ENCODE results near the gene ABLIM3. TPM values are rescaled to one million over a fixed set of nuclear protein-coding genes. Genes with fewer than 3 reads are reported as not detected.

Gene ABLIM3
- total and polyA plus RNA-seq, 9 of the 15 experiments (the other 6 are each of a cell fraction or from before 2014, with no cell fraction given), result 0.03 to 0.38 (median 0.11) TPM

DNA sequence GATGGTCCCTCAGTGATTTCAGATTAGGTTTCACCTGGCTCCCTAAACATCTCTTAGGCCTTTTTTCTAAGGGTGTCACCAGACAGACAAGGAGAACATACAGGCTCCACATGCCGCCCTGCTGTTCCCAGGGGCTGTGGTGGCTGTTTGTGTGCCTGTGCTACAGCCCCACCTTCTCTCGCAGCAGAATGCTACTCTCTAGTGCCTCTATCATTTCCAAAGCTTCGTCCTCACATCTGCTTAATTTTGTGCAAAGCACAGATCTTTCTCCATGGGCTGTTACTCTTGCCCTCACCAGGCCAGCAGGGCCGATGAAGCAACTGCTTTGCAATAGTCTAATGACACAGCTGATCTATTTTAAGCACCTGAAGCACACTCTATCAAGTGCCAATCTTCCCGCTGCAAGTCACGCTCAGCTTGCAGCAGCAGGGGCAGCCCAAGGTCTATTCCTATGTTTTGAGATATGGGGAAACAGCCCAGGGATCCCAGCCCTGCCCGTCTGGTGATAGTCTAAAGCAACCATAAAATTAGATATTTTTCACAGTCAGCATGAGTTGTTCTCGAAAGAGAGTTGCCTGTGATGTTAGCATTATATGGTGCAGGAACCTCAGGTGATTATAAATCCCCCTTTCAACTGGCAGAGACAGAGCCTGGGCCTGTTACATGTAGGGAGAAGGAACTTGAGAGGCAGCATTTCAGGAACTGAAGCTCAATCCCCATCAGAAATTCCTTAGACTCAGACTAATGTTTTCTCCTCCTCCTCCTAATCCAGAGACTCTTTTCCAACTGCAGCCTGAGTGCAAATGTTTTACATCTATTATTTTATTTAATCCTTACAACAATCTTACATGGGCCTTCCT is 12.7 kb downstream of the ABLIM3 start (continued):
- TF ChIP-seq, protein P1, sequence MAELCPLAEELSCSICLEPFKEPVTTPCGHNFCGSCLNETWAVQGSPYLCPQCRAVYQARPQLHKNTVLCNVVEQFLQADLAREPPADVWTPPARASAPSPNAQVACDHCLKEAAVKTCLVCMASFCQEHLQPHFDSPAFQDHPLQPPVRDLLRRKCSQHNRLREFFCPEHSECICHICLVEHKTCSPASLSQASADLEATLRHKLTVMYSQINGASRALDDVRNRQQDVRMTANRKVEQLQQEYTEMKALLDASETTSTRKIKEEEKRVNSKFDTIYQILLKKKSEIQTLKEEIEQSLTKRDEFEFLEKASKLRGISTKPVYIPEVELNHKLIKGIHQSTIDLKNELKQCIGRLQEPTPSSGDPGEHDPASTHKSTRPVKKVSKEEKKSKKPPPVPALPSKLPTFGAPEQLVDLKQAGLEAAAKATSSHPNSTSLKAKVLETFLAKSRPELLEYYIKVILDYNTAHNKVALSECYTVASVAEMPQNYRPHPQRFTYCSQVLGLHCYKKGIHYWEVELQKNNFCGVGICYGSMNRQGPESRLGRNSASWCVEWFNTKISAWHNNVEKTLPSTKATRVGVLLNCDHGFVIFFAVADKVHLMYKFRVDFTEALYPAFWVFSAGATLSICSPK (IDR thresholded peaks at IDR 0.05; ENCODE audit: borderline replicate concordance), result no peak
- no peak for TF ChIP-seq ZNF699 (CRISPR knock-in tag; IDR thresholded peaks at IDR 0.05; ENCODE audit: insufficient replicate concordance)
- no peak for TF ChIP-seq NUFIP1 (IDR thresholded peaks at IDR 0.05; ENCODE audit: partially characterized antibody)
- TF ChIP-seq, protein P2, sequence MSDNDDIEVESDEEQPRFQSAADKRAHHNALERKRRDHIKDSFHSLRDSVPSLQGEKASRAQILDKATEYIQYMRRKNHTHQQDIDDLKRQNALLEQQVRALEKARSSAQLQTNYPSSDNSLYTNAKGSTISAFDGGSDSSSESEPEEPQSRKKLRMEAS (CRISPR knock-in tag; IDR thresholded peaks at IDR 0.05), result no peak
- TF ChIP-seq NFIX (CRISPR knock-in tag; IDR thresholded peaks at IDR 0.05; ENCODE audit: low read depth), result no peak
- no peak for TF ChIP-seq IRF2 (CRISPR knock-in tag; IDR thresholded peaks at IDR 0.05)
- TF ChIP-seq, protein P3, sequence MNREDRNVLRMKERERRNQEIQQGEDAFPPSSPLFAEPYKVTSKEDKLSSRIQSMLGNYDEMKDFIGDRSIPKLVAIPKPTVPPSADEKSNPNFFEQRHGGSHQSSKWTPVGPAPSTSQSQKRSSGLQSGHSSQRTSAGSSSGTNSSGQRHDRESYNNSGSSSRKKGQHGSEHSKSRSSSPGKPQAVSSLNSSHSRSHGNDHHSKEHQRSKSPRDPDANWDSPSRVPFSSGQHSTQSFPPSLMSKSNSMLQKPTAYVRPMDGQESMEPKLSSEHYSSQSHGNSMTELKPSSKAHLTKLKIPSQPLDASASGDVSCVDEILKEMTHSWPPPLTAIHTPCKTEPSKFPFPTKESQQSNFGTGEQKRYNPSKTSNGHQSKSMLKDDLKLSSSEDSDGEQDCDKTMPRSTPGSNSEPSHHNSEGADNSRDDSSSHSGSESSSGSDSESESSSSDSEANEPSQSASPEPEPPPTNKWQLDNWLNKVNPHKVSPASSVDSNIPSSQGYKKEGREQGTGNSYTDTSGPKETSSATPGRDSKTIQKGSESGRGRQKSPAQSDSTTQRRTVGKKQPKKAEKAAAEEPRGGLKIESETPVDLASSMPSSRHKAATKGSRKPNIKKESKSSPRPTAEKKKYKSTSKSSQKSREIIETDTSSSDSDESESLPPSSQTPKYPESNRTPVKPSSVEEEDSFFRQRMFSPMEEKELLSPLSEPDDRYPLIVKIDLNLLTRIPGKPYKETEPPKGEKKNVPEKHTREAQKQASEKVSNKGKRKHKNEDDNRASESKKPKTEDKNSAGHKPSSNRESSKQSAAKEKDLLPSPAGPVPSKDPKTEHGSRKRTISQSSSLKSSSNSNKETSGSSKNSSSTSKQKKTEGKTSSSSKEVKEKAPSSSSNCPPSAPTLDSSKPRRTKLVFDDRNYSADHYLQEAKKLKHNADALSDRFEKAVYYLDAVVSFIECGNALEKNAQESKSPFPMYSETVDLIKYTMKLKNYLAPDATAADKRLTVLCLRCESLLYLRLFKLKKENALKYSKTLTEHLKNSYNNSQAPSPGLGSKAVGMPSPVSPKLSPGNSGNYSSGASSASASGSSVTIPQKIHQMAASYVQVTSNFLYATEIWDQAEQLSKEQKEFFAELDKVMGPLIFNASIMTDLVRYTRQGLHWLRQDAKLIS (CRISPR knock-in tag; IDR thresholded peaks at IDR 0.05), result no peak
- TF ChIP-seq, protein P4, sequence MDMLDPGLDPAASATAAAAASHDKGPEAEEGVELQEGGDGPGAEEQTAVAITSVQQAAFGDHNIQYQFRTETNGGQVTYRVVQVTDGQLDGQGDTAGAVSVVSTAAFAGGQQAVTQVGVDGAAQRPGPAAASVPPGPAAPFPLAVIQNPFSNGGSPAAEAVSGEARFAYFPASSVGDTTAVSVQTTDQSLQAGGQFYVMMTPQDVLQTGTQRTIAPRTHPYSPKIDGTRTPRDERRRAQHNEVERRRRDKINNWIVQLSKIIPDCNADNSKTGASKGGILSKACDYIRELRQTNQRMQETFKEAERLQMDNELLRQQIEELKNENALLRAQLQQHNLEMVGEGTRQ (CRISPR knock-in tag; IDR thresholded peaks at IDR 0.05), result no peak
- TF ChIP-seq, protein P5, sequence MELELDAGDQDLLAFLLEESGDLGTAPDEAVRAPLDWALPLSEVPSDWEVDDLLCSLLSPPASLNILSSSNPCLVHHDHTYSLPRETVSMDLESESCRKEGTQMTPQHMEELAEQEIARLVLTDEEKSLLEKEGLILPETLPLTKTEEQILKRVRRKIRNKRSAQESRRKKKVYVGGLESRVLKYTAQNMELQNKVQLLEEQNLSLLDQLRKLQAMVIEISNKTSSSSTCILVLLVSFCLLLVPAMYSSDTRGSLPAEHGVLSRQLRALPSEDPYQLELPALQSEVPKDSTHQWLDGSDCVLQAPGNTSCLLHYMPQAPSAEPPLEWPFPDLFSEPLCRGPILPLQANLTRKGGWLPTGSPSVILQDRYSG (tag; conservative IDR thresholded peaks at IDR 0.05; ENCODE audit: low read depth), result no peak
- no peak for TF ChIP-seq PHB (CRISPR knock-in tag; IDR thresholded peaks at IDR 0.05)
- TF ChIP-seq, protein P6, sequence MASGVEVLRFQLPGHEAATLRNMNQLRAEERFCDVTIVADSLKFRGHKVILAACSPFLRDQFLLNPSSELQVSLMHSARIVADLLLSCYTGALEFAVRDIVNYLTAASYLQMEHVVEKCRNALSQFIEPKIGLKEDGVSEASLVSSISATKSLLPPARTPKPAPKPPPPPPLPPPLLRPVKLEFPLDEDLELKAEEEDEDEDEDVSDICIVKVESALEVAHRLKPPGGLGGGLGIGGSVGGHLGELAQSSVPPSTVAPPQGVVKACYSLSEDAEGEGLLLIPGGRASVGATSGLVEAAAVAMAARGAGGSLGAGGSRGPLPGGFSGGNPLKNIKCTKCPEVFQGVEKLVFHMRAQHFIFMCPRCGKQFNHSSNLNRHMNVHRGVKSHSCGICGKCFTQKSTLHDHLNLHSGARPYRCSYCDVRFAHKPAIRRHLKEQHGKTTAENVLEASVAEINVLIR (CRISPR knock-in tag; IDR thresholded peaks at IDR 0.05), result no peak
- TF ChIP-seq, protein P7, sequence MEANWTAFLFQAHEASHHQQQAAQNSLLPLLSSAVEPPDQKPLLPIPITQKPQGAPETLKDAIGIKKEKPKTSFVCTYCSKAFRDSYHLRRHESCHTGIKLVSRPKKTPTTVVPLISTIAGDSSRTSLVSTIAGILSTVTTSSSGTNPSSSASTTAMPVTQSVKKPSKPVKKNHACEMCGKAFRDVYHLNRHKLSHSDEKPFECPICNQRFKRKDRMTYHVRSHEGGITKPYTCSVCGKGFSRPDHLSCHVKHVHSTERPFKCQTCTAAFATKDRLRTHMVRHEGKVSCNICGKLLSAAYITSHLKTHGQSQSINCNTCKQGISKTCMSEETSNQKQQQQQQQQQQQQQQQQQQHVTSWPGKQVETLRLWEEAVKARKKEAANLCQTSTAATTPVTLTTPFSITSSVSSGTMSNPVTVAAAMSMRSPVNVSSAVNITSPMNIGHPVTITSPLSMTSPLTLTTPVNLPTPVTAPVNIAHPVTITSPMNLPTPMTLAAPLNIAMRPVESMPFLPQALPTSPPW (CRISPR knock-in tag; IDR thresholded peaks at IDR 0.05), result 0 out of 2 replicates have a peak, but pooled peaks have one; percentile 16
- TF ChIP-seq WHSC1 (IDR thresholded peaks at IDR 0.05; ENCODE audit: low read length), result no peak
- TF ChIP-seq SOX6 (IDR thresholded peaks at IDR 0.05), result peak; percentile 73; the same call in 1 of the 2 replicates
- peak; percentile 97 for TF ChIP-seq ZNF589 (CRISPR knock-in tag; IDR thresholded peaks at IDR 0.05; ENCODE audit: low read depth)
- no peak for TF ChIP-seq ZNF143 (CRISPR knock-in tag; IDR thresholded peaks at IDR 0.05)

All from K562 (cell line).